ENCODE data around the gene OR5F1. TPM values are rescaled to one million over a fixed set of nuclear protein-coding genes. Genes with fewer than 3 reads are reported as not detected.

The OR5F1 gene
- total and polyA plus RNA-seq, 7 donors: not detected

GRCh38 chr11:55969845-55970244 is 24.6 kb downstream of the OR5F1 start, which contains the start of gene OR10AG1:
Gene OR10AG1 (minus strand): TSS chr11:55969945. CDS start chr11:55969907, 38 bp downstream.
- DNase-seq: no peak
- Histone ChIP-seq H3K27me3 (ENCODE audit: insufficient read depth in 3 of 3, low read length in 2 of 3) (no peaks in the 10 kb centered on the region), H3K27ac (no peak within 1 kb of the TSS), H3K4me3 (no peak within 1 kb of the TSS), H3K4me1 (no peaks in the 10 kb centered on the region), H3K36me3 (ENCODE audit: insufficient read depth in 1 of 2, low read depth in 1 of 2) (no peaks in the 10 kb centered on the region), H3K9me3 (peaks cover 4% of the 10 kb centered on the region)
- no peak for TF ChIP-seq CTCF (IDR thresholded peaks at IDR 0.05)
- 80 to 84% (median 84%) methylated on average over 2 of the region's 2 CpGs for WGBS, 3 donors
- no peak for ATAC-seq
- intact Hi-C loops (cut with DNase I): no loop called here

- ATAC-seq: no peak
- DNase-seq: no peak
Observed at GRCh38 chr11:55967914-55968313, 26.5 kb downstream of the OR5F1 start.

DNA sequence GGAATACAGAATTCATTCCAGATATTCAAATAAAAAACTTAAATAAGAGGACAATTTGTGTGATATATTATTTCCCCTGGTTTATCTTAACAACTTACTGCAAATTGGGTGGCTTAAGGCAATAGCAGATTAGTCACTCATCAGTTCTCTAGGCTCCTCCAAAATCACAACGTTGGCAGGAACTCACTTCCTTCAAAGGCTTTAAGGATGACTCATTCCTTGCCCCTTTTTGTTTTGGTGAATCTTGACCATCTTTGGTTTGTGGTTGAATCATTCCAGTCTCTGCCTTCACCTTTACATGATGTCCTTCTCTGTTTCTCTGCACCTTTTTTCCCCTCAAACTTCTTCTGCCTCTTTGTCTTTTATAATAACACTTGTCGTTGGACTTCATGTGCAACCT is 28.0 kb downstream of the OR5F1 start:
- Histone ChIP-seq H3K27me3 (ENCODE audit: insufficient read depth in 3 of 3, low read length in 2 of 3) (no peaks in the 10 kb centered on the region), H3K4me1 (no peaks in the 10 kb centered on the region), H3K4me3 (no peak overlapping the region), H3K9me3 (peaks cover 2% of the 10 kb centered on the region), H3K27ac (no peak overlapping the region), H3K36me3 (ENCODE audit: insufficient read depth in 1 of 2, low read depth in 1 of 2) (no peaks in the 10 kb centered on the region)
- DNase-seq (no peak), ATAC-seq (no peak)
- 64 to 71% (median 68%) methylated on average over 2 of the region's 2 CpGs for WGBS, 3 donors
- intact Hi-C loops (cut with DNase I): no loop called here
- TF ChIP-seq CTCF (IDR thresholded peaks at IDR 0.05): no peak

More at GRCh38 chr11:55967914-55968313, 26.5 kb downstream of the OR5F1 start:
- no peak for TF ChIP-seq CTCF (IDR thresholded peaks at IDR 0.05)
- intact Hi-C loops (cut with DNase I): no loop called here
- no peaks in the 10 kb centered on the region for H3K4me1 ChIP-seq
- no peaks in the 10 kb centered on the region for H3K27me3 ChIP-seq (ENCODE audit: insufficient read depth in 3 of 3, low read length in 2 of 3)
- H3K9me3 ChIP-seq: peaks cover 4% of the 10 kb centered on the region
- H3K27ac ChIP-seq: no peak overlapping the region
- no peaks in the 10 kb centered on the region for H3K36me3 ChIP-seq (ENCODE audit: insufficient read depth in 1 of 2, low read depth in 1 of 2)
- 80 to 85% (median 81%) methylated on average over 5 of the region's 5 CpGs for WGBS, 3 donors
- H3K4me3 ChIP-seq: no peak overlapping the region

GRCh38 chr11:55956521-55956920 is 37.9 kb downstream of the OR5F1 start:
- Histone ChIP-seq H3K36me3 (ENCODE audit: insufficient read depth in 1 of 2, low read depth in 1 of 2) (no peaks in the 10 kb centered on the region), H3K27me3 (ENCODE audit: insufficient read depth in 3 of 3, low read length in 2 of 3) (no peaks in the 10 kb centered on the region), H3K4me3 (no peak overlapping the region), H3K4me1 (no peaks in the 10 kb centered on the region), H3K9me3 (no peaks in the 10 kb centered on the region), H3K27ac (no peak overlapping the region)
- ATAC-seq (no peak), DNase-seq (no peak)
- intact Hi-C loops (cut with DNase I): no loop called here
- 71 to 79% (median 71%) methylated on average over 4 of the region's 4 CpGs for WGBS, 3 donors
- TF ChIP-seq CTCF (IDR thresholded peaks at IDR 0.05): no peak

DNA sequence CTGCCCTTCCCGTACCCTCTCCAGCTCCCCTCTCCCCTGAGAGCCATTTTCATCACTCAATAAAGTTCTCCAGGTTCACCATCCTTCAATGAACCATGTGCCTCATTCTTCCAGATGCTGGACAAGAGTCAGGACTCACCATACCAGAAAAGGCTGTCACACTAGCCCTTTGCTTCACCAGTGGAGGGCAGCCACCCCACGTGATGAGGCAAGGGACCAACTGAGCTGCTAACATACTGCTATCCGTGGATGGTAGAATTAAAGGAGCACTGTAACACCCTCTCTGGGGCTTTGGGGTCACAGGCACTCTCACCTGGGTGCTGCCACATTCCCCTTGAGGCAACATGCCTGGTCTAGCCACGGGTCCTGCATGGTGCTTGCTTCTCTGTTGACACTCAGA is 45.1 kb downstream of the OR5F1 start:
- no peaks in the 10 kb centered on the region for H3K4me1 ChIP-seq
- DNase-seq (no peak), ATAC-seq (no peak)
- H3K9me3 ChIP-seq: no peaks in the 10 kb centered on the region
- no peaks in the 10 kb centered on the region for H3K36me3 ChIP-seq (ENCODE audit: insufficient read depth in 1 of 2, low read depth in 1 of 2)
- no peak overlapping the region for H3K27ac ChIP-seq
- WGBS, 3 donors: 52 to 68% (median 57%) methylated on average over 4 of the region's 4 CpGs
- intact Hi-C loops (cut with DNase I): loop anchor here in 1 of 2 donors (10.0 kb wide), 1 partner anchor 1295 kb away; no protein-coding TSS in a partner anchor
- no peaks in the 10 kb centered on the region for H3K27me3 ChIP-seq (ENCODE audit: insufficient read depth in 3 of 3, low read length in 2 of 3)
- no peak for TF ChIP-seq CTCF (IDR thresholded peaks at IDR 0.05)
- H3K4me3 ChIP-seq: no peak overlapping the region
